Activated CD4-positive, alpha-beta T cell treated with anti-CD3 and anti-CD28 coated beads for 24 hours (primary cell): ENCODE data around the gene TENM3.
"Not testable (repeated sequence)": the region's sequence is repeated elsewhere in the genome, so short reads cannot be mapped to it uniquely, and the experiment has no call there.

Experiments used
- DNase-seq, 2 donors: peaks; one replicate each; pipeline ENCODE4 v3.0.0-alpha.2; 2020; ENCODE audit warnings: low read depth in 2 of 2

Gene TENM3

DNA sequence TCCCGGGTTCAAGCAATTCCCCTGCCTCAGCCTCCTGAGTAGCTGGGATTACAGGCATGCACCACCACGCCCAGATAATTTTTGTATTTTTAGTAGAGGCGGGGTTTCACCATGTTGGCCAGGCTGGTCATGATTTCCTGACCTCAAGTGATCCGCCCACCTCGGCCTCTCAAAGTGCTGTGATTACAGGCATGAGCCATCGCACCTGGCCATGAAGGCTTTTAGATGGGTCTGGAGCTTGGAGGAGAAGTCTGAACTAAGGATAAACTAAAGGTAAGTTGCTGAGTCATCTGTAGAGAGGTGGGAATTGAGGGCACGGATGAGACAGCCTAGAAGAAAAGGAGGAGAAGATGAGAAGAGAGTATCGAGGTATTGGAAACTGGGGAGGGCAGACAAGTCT lies at the start of gene TENM3:
Gene TENM3 (plus strand): TSS at position 199 of the 400 bp plus-strand sequence. CDS start 80,619 bp downstream, outside the sequence.
- DNase-seq, result not testable (repeated sequence)

DNA sequence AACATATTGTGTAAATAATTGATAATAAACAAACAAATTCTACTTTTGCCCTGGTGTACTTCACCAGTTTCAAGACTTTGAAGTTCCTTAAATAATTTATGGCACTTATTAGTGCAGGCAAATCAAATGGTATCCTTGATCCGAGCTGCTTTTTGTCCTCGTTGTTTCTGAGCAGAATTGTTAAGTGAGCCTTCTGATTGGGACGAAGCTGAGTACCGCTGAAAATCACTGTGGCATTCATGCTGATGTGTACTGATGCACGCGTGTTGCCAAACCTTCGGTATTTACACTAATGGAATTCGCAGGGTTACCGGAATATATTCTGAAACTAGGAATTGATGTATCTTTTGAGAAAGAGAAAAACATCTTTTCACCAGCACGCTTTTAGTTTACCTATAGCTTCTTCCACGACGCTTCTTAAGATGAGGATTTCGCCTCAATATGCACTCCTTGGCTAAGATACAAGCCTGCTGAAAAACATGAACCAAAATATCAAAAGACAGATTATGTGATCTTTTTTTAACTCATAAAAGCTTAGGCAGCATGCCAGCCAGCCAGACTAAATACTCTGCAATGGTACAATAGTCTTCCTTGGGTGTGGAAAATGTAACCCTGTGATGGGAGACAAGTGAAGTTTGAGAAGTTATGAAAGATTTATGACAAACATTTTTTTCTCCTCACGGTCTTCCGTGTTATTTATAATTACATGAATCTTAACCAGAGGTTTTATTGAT lies 48.9 kb upstream of the TENM3 start:
- no peak for DNase-seq

DNA sequence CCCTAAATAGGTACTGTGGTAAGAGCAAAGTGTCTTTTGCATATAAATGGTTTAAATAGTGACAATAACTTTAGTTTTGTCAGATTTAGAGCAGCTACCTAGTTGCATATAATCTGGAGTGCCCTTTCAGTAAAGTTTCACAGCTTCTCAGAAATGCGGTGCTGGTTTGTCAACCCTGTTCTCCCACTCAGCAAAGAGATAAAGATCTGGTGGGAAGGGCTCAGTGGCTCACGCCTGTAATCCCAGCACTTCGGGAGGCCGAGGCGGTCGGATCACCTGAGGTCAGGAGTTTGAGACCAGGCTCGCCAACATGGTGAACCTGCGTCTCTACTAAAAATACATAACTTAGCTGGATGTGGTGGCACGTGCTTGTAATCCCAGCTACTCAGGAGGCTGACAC lies 45.6 kb upstream of the TENM3 start:
- DNase-seq, result no peak

DNA sequence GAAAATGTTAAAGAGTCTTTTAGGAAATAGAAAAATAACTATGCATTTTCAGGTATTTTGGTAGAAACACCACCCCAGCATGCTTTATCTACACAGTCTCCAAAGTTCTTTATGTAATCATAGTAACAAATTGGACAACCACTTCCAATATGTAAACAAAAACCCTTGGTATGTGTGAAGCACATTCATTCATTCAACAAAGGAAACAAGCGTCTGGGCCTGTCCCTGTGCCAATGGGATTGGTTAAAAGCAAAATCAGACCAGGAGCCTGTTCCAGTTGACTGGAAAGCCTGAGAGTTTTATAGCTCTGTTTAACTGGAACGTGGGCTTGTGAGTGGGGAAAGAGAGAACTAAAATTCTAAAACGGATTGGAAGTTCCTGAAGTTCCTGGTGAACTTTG lies 41.3 kb upstream of the TENM3 start:
- DNase-seq, result no peak

DNA sequence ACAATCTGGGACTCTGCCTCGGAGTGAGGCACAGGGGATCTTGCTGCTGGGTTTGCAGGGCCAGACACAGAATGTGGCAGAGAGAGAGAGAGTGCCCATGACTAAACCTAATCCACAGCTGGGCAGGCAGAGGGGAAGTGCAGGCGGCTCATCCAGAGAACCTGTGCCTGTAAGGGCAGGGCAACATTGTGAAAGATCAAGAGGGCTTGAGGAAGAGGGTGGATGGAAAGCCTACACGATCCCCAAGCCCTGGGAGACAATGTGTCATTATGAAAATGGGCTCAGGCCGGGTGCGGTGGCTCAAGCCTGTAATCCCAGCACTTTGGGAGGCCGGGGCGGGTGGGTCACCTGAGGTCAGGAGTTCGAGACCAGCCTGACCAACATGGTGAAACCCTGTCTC lies 40.6 kb upstream of the TENM3 start:
- DNase-seq, result no peak

DNA sequence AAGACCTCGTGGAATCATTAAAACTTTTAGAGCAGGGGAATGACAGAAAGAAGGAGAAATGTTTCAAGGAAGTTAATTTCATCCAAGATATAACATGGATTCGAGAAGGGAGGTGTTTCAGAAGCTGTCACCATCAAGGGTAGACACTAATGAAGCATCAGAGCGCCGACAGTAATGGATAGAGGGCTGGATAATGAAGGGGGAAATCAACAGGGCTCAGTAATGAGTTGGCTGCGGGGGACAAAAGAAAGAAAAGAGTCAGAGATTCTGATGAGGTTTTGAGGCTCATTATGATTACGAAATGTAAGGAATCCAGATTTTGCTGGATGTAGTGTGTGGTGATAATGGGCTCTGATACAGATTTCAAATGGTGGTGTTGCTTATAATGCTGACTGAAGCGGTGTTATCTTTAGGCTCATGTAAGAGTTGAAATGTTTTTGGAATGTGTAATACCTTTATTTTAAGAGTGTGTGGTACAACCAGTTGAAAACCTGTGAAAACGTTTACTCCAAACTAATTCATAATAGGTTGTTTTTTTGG lies 39.3 kb upstream of the TENM3 start:
- DNase-seq, result no peak

DNA sequence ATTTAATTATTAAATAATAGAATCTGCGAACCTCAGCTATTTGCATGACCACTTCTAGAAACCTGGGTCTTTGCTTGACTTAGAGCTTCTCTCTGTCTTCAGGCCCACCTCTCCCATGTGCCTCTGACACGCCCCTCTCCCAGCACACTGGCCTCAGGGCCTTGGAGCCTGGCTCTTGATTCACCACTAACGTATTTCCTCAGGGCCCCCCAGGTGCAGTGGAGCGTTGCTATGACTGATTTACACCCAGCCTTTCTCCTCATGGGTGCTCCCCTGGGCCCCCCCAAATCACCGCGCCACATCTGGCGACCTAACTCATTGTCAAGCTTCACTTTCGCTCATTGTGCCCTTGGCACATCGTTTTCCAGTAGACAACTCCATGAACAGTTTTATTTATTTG lies 37.9 kb upstream of the TENM3 start:
- no peak for DNase-seq

DNA sequence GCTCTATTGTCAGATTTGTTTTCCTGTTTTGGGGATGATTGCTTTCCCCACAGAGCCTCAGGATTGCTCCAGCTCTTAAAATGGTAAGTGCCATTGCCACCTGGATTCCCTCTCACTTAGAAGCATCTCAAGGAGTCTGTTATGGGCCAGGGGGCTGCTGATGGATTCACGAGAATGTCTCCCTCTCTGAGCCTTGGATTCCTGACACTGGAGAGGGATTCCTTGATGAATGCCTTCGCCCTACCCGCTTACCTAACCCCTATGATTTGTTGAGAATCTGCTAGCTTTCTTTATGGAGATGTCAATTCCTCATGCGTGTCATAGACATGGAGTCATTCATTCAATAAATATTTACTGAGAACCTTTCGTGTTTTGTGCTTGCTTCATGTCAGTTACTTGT lies 36.9 kb upstream of the TENM3 start:
- DNase-seq, result no peak

DNA sequence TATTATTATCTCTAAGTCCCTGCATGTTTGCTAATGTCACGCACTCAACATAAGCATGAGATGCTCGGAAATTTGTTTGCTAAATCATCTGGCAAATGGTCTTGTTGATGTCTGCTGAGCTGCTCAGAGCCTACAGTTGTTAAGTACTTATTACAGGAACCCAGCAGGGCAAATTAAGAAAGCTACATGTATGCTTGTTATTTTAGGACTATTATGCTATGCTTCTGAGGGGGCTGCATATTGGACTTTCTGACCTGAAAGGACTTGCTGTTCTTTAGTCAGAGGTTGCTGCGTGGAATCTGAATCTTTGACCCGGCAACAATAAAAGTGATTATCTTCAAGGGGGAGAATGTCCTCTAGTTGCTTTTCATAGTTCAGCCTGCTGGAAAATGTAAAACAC lies 36.3 kb upstream of the TENM3 start:
- DNase-seq, result no peak

DNA sequence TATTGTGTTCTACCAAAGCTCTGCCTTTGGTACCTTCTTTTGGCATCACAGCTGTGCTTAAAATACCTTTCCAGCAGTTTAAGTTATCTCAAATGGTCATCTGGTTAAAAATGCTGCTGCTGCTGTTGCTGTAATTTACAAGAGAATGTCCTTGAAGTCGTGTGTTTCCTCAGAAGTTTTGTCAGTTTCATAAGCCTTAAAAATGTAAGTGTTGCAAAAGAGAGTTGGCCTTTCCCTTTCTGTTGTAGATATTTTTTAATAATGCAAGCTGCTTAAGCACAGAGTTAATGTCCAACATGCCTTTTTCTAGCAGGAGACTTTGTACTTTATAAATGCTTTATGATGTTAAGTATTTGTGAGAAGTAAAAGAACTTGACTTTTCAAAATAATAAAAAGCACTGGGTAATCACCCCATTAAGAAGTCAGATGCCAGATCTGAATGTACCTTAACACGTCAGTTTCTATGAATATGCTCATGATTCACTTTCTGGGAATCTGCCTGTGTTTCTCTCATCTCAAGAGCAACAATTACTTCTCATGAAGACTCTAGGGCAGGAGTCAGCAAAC lies 35.3 kb upstream of the TENM3 start:
- DNase-seq, result no peak

DNA sequence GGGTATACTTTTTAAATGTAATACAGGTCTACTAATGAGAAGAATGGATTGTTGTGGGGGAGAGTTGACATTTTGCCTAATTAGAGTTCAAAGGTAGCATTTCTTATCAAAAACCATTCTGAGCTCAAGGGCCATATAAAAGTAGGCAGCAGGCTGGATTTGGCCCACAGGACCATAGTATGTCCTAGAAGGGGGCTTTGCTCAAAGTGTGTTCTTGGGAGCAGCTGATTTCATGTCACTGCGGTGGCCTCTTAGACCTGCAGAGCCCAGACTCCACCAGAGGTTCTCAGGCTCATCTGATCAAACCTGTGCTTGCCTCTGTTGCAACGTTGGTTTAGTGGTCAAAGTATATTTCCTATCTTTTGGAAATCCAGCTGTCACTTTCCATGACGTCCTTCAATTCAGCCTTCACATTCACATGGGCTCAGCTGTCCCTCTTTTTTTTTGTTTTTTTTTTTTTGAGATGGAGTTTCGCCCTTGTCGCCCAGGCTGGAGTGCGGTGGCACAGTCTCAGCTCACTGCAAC lies 34.6 kb upstream of the TENM3 start:
- DNase-seq, result no peak

DNA sequence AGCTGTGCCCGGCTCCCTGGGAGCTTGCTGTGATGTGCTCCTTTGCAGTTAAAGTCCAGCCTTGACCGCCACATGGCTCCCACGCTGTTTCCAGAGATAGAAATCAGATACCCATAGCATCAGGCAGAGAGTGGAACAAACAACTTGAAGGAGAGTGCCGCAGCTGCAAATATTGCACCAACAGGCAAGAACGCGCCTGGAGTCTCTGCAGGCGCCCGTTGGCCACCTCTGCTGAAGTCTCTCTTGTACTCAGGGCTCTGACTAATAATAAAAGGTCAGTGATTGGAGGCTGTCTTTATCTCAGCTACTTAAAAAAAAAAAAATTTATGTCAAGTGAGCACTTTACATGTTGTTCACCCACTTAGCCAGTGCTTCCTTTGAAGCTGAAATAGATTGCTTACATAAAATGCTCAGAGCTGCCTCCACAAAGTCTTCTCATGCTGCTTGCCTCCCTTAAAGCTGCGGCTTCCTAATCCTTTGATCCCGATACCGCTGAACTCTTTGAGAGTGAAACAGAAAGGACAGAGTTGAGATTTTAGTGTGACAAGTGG lies 30.9 kb upstream of the TENM3 start:
- DNase-seq, result no peak

DNA sequence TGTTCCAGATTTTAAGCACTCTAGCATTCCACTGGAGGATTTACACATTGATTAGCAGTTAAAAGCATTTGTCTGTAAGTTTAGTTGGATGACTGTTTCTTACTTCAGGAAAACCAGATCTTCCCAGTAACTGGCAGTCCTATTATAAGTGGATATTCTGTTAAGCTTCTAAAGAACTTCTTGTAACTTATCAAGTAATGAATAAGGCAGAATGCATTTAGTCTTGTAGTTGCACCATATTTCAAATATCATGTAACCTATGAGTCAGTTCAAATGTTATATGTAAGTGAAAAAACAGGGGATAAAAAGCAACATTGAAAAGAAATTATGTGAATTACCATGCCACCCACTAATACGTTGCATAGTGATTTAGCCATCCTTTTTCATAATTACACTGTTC lies 30.2 kb upstream of the TENM3 start:
- DNase-seq, result no peak

DNA sequence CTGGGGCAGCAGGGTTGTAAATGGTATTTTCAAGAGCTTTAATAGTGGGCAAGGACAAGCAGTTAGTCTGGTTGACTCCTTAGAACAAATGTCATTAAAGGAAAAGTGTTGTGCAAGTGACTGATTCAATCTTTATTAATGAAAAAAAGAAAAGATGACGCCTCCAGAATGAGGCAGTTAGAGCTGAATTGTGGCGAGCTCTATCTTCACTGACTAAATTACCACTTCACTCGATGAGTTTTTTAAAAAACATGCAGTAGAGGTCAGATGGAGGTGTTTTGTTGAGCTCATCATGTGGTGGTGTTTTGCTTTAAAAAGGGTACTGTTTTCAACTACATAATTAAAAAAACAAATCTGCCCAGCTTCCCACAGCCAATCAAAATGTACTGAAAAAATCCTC lies 28.1 kb upstream of the TENM3 start:
- DNase-seq, result no peak

DNA sequence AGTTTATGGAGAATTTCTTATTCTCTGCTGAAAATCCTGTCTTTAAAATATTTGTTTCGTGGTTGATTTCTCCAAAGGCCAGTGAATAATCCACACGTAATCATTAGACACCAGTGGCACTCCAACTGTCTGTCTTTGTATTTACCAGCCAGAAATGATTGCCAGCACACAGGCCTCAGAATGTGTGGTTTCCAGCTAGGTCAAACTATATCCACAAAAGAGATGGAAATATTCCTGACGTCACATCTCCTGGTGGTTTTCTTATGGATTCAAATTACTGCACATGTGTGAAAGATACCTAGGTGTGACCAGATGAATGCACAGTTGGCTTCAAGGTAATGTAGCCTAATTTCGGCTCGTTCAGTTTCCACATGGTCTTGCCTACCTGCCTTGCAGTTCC lies 27.2 kb upstream of the TENM3 start:
- no peak for DNase-seq

DNA sequence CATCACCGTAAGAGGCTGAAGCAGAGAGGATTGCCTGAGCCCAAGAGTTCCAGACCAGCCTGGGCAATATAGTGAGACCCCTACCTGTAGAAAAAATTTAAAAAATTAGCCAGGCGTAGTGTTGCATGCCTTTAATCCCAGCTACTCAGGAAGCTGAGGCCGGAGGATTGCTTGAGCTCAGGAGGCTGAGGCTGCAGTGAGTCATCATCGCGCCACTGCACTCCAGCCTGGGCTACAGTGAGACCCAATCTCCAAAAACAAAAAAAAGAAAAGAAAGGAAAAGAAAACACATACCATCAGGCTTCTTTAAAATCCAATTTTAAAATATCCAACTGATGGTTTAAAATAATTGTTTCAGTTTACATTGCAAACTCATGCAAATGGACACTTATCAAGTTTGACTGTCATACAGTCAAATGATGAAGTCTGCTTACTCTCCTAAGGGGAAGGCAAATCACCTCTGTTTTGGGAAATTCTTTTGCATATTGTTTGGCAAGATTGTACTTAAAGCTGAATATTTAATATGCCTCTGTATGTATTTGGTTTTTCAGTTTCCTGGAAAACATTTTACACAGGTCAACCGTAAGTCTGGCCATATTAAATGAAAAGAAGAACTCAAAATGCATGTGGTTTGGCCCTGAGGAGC lies 23.7 kb upstream of the TENM3 start:
- DNase-seq, result no peak

DNA sequence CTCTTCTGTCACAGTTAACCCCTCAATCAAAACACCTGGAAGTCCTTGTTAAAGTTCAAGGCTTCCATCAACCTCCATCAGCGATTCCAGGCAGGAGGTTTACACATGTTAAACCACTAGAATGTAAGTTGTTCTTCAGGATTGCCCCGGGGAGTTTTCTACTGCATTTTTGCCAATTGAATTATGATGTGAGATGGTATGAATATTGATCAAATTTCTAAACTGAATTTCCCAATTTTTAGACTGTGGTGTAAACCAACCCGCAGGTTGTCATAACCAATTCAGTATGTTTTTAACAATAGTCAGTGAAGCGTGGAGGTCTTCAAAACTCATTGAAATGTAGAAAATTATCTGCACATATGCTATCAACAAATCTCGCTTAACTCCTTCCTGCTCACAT lies 21.2 kb upstream of the TENM3 start:
- DNase-seq, result no peak

DNA sequence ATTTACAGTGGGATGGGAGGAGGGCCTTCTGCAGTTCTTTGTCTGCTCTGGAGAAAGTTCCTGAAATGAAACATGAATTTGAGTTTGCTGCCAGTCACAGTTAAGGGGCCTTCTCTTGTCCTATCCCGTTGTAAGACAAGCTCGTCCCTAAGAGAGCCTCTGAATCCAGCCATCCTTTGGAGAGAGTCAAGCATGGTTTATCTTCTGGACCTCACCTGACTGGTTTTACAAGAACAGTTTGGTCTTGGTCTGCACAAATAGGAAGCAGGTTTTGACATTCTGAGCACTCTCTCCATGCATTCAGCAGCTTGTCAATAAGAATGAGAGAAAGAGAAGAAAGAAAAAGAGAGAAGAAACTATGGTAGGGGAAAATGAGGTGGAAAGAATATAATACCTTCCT lies 20.4 kb upstream of the TENM3 start:
- no peak for DNase-seq

DNA sequence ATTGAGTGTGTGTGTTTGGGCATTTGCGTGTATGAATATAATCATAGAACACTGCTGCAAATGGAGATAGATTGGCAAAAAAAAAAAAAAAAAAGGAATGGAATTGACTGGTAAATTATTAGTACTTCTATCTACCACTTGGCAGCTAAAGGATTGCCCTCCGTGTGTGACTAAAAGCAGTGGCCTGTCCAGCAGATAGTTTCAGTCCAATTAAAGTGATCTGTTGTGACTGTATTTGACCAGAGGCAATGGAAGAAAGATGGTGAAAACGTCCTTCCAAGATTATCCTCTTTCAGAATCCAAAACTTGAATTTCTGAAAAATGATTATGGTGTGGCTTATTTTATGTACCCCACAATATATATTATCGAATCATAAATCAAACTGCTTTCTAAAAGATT lies 19.5 kb upstream of the TENM3 start:
- DNase-seq, result no peak

DNA sequence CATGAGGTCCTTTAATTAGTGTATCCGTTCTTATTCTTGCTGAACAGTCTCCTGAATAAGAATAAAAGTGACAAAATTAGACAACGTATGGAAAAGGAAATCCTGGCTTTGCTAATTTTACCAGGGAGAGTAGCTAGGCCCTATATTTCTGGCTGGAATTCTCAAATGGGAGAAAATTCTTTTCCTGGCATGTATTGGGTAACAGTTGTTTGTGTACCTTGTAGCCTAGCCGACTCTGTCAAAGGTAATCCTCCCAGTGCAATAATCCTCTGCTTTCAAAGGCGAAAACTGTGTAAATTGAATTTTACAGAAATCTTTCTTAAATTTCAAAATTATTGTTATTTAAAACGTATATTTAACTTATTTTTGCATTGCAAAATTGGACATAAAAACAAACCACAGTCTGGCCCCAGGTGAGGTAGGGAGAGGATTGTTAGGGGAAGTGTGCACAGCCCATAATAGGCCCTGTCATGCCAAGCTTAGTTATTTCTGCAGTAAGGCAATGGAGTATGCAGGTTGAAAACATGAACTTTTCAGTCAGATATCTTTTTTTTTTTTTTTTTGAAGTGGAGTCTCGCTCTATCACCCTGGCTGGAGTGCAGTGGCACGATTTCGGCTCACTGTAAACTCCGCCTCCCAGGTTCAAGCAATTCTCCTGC lies 18.9 kb upstream of the TENM3 start:
- no peak for DNase-seq

DNA sequence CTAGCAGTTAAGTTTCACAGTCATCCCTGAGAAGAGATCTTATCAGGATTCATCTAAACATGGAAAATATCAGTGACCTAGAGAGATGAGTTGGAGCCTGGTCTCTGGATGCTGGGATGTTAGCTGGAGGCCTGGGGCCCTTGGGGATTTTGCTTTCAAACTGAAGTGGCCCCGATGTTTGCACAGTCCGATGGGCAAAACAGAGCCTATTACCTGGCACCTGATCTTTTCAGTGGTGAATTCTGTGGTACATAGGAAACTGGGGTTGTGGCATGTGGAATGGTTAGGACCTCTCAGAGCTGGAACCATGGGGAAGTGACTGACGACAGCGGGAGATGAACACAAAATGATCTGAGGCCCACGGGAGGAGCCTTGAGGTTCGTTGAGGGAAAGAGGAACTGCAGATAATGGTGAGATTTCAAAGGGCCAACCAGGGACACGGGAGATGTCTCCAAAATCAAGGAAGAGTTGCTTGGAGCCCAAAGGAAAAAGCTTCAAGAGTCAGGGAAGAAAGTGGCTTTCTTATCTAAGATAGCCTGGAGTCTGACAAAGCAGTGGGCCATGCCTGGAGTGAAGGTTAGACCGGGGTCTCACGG lies 17.8 kb upstream of the TENM3 start:
- no peak for DNase-seq

DNA sequence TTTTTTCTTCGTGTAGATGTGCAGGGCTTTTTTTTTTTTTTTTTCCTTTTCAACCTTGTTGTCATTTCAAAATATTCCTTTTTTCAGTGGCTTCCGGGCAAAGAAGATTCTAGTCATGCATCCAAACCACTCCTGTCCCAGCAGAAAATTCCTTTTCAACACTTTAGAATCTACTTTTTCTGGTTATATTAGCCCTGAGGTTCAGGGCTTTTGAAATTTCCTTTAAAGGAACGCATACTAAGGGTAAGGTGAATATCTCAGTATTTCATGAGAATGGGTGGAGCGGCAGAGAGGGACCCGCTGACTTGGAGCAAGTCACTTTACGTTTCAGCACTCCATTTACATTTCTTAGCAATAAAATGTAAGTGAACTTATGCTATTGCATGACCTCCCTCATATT lies 15.6 kb upstream of the TENM3 start:
- no peak for DNase-seq
